Spleen (tissue), 7 donors: Measurements from ENCODE around the gene DMD.

ENCODE experiments used
- CTCF ChIP-seq, 11 experiments: fragments of 200-600 bp in 7 of 11; fragments of 450-650 bp in 4 of 11; sonication (generic) in 4 of 11; IDR thresholded peaks in 8 of 11; conservative IDR thresholded peaks in 3 of 11; 1 replicate in 7 of 11; 2 replicates in 4 of 11; pipeline versions ENCODE4 v1.4.0 to v1.8.0; 2016 to 2021; ENCODE audit warnings: antibody characterized with exemption in 11 of 11, inconsistent platforms in 4 of 11, mild to moderate bottlenecking in 1 of 11
- POLR2A ChIP-seq, 3 donors: fragments of 450-650 bp; IDR thresholded peaks; one replicate each; pipeline ENCODE4 v1.5.1; 2017; ENCODE audit warnings: antibody characterized with exemption in 3 of 3, mild to moderate bottlenecking in 1 of 3
- donor health status: DM: no; HTN: no; CAD: no; lungs with moderate emphysema.
- donor health status: DM: no; HTN: no; CAD: no.
- donor health status: DM: no; HTN: no; CAD: no.

- TF ChIP-seq CTCF (IDR thresholded peaks at IDR 0.05 in 8 of 11, conservative IDR thresholded peaks at IDR 0.05 in 3 of 11) (no peak), POLR2A (IDR thresholded peaks at IDR 0.05) (no peak)
Measured at GRCh38 chrX:31811106-31811505, 1400.2 kb downstream of the DMD start.
